Measurements from ENCODE around the gene MRM3. TPM values are rescaled to one million over a fixed set of nuclear protein-coding genes. Genes with fewer than 3 reads are reported as not detected.
"Not testable (repeated sequence)": the region's sequence is repeated elsewhere in the genome, so short reads cannot be mapped to it uniquely, and the experiment has no call there.

Gene MRM3
- total and polyA plus RNA-seq, 10 donors, result 13.5 to 23.1 (median 17.1) TPM

DNA sequence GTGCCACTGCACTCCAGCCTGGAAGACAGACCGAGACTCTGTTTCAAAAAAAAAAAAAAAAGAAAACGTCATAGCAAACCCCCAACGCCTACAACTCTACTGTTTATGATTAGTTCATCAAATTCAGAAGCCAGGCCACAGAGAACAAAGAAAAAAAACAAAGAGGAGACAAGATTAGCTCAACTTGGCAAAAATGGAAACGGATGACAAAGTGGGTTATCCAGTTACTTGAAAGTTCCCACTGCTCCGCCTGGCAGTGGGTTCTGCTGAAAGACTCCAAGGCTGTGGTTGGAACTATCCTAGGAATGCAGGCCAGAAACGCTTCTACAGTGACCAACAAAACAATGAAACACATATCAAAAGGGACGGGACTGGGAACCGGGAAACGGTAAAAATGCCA, 53.1 kb downstream of the MRM3 start:
- Histone ChIP-seq H3K4me1 (no peaks in the 10 kb centered on the region), H3K27ac (peak overlapping the region in 1 of 8 donors; percentile 52), H3K27me3 (replicated peaks in 1 of 7) (no peaks in the 10 kb centered on the region), H3K9me3 (peaks cover 0 to 10% (median 0%) of the 10 kb centered on the region in 8 donors), H3K4me3 (no peak overlapping the region), H3K36me3 (no peaks in the 10 kb centered on the region)
- intact Hi-C loops (cut with DNase I; ENCODE audit: low total_unique reads), result no loop called here
- TF ChIP-seq POLR2AphosphoS5 (IDR thresholded peaks at IDR 0.05), result no peak
- no peak for TF ChIP-seq POLR2A (IDR thresholded peaks at IDR 0.05)
- TF ChIP-seq, protein P1, sequence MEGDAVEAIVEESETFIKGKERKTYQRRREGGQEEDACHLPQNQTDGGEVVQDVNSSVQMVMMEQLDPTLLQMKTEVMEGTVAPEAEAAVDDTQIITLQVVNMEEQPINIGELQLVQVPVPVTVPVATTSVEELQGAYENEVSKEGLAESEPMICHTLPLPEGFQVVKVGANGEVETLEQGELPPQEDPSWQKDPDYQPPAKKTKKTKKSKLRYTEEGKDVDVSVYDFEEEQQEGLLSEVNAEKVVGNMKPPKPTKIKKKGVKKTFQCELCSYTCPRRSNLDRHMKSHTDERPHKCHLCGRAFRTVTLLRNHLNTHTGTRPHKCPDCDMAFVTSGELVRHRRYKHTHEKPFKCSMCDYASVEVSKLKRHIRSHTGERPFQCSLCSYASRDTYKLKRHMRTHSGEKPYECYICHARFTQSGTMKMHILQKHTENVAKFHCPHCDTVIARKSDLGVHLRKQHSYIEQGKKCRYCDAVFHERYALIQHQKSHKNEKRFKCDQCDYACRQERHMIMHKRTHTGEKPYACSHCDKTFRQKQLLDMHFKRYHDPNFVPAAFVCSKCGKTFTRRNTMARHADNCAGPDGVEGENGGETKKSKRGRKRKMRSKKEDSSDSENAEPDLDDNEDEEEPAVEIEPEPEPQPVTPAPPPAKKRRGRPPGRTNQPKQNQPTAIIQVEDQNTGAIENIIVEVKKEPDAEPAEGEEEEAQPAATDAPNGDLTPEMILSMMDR (IDR thresholded peaks at IDR 0.05 in 8 of 11, conservative IDR thresholded peaks at IDR 0.05 in 3 of 11), result no peak
- WGBS, 5 donors, result 63 to 88% (median 71%) methylated on average over 9 of the region's 9 CpGs
- DNase-seq, result no peak

DNA sequence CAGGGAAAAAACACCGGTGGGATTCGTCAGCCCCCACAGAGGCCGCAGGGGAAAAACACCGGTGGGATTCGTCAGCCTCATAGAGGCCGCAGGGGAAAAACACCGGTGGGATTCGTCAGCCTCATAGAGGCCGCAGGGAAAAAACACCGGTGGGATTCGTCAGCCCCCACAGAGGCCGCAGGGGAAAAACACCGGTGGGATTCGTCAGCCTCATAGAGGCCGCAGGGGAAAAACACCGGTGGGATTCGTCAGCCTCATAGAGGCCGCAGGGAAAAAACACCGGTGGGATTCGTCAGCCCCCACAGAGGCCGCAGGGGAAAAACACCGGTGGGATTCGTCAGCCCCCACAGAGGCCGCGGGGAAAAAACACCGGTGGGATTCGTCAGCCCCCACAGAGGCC, 53.6 kb downstream of the MRM3 start:
- intact Hi-C loops (cut with DNase I; ENCODE audit: low total_unique reads); H3K4me3 ChIP-seq; H3K4me1 ChIP-seq; H3K36me3 ChIP-seq; DNase-seq; H3K27me3 ChIP-seq (replicated peaks in 1 of 7): not testable (repeated sequence)
- WGBS, 5 donors, result 60 to 95% (median 83%) methylated on average over 1 to 15 of the region's 27 CpGs
- Histone ChIP-seq H3K9me3 (peaks cover 0 to 10% (median 0%) of the 10 kb centered on the region in 8 donors), H3K27ac (peak overlapping the region in 1 of 8 donors; percentile 52)

DNA sequence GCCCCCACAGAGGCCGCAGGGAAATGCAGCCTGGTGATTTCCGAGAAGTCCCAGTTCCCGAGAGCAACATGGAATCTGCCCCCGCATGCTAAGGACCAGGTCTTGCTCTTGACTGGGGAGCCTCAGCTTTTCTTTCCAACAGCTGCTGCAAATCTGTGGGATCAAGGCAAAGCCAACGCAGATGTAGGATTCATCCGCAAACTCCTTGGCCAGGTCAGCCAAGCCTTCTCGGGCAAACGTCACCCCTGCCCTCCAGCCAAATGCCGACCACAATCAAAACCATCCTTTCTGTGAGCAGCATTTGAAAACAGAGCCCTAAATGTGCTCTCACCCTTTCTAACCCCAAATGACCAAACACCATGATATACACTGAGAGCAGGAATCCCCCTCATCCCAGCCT, 54.0 kb downstream of the MRM3 start:
- Histone ChIP-seq H3K36me3 (no peaks in the 10 kb centered on the region), H3K27me3 (replicated peaks in 1 of 7) (no peaks in the 10 kb centered on the region), H3K4me1 (no peaks in the 10 kb centered on the region), H3K9me3 (peaks cover 0 to 10% (median 0%) of the 10 kb centered on the region in 8 donors), H3K27ac (peak overlapping the region in 2 of 8 donors; percentile 11 to 24), H3K4me3 (no peak overlapping the region)
- intact Hi-C loops (cut with DNase I; ENCODE audit: low total_unique reads), result no loop called here
- WGBS, 5 donors, result 76 to 94% (median 92%) methylated on average over 9 of the region's 9 CpGs
- TF ChIP-seq POLR2A (IDR thresholded peaks at IDR 0.05) (no peak), POLR2AphosphoS5 (IDR thresholded peaks at IDR 0.05) (no peak)
- TF ChIP-seq, protein P1 (IDR thresholded peaks at IDR 0.05 in 8 of 11, conservative IDR thresholded peaks at IDR 0.05 in 3 of 11), result no peak
- no peak for DNase-seq

DNA sequence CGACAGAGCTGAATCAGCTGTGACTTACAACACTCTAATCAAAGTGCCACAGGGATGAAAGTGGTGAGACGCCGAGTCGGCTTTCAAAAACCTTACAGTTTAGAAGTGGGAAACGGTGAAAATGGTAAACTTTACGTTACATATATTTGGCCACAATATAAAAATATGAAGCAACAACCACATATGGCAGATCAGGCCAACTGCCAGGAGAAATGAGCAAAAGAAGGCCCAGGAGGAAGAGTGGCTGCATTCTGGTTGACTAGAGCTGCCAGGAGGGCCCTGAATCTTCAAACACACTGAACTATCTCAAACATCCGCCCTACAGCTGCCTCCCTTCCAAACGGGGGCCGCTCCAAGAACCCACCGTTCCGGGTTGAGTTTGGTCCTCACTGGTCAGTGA, 56.3 kb downstream of the MRM3 start:
- 87 to 95% (median 90%) methylated on average over 7 to 11 of the region's 11 CpGs for WGBS, 5 donors
- DNase-seq, result no peak
- Histone ChIP-seq H3K4me3 (no peak overlapping the region), H3K9me3 (no peaks in the 10 kb centered on the region), H3K27me3 (replicated peaks in 1 of 7) (no peaks in the 10 kb centered on the region), H3K27ac (no peak overlapping the region), H3K4me1 (no peaks in the 10 kb centered on the region), H3K36me3 (no peaks in the 10 kb centered on the region)
- TF ChIP-seq, protein P1 (IDR thresholded peaks at IDR 0.05 in 8 of 11, conservative IDR thresholded peaks at IDR 0.05 in 3 of 11), result no peak
- TF ChIP-seq POLR2AphosphoS5 (IDR thresholded peaks at IDR 0.05), result no peak
- no peak for TF ChIP-seq POLR2A (IDR thresholded peaks at IDR 0.05)
- intact Hi-C loops (cut with DNase I; ENCODE audit: low total_unique reads), result no loop called here

DNA sequence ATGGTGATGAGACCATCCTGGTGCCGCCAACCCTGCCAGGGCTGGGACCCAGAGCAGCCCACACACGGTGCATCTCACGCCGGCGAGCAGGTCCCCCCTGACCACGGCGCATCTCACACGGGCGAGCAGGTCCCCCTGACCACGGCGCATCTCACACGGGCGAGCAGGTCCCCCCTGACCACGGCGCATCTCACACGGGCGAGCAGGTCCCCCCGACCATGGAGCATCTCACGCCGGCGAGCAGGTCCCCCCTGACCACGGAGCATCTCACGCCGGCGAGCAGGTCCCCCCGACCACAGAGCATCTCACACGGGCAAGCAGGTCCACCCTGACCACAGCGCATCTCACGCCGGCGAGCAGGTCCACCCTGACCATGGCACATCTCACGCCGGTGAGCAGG, 59.2 kb downstream of the MRM3 start:
- Histone ChIP-seq H3K36me3 (no peaks in the 10 kb centered on the region), H3K9me3 (no peaks in the 10 kb centered on the region), H3K4me1 (peaks cover 0 to 2% (median 0%) of the 10 kb centered on the region in 6 donors), H3K4me3 (no peak overlapping the region), H3K27ac (no peak overlapping the region), H3K27me3 (replicated peaks in 1 of 7) (peaks cover 0 to 25% (median 0%) of the 10 kb centered on the region in 7 donors)
- WGBS, 5 donors, result 66 to 85% (median 80%) methylated on average over 30 to 33 of the region's 33 CpGs
- no peak for DNase-seq
- no peak for TF ChIP-seq POLR2AphosphoS5 (IDR thresholded peaks at IDR 0.05)
- TF ChIP-seq POLR2A (IDR thresholded peaks at IDR 0.05), result no peak
- TF ChIP-seq, protein P1 (IDR thresholded peaks at IDR 0.05 in 8 of 11, conservative IDR thresholded peaks at IDR 0.05 in 3 of 11), result no peak
- intact Hi-C loops (cut with DNase I; ENCODE audit: low total_unique reads), result no loop called here

Data from spleen (tissue), 11 donors.